H1 (cell line): Measurements from ENCODE around the gene GALNT13. TPM values are rescaled to one million over a fixed set of nuclear protein-coding genes. Genes with fewer than 3 reads are reported as not detected.
A peak's percentile ranks its signal among the peaks of the same experiment; 100 is the strongest.

ENCODE experiments used
- CTCF ChIA-PET: fragments of 300-600 bp; sonication (Branson Sonifier 250); formaldehyde crosslinking; loops from one replicate; lab custom pipeline; 2021; ENCODE audit not compliant: partially characterized antibody; lab: Charles Lee
- POLR2A ChIA-PET: fragments of 300-600 bp; sonication (Branson Sonifier 250); formaldehyde crosslinking; loops from one replicate; lab custom pipeline; 2021; ENCODE audit warnings: inconsistent platforms; ENCODE audit not compliant: partially characterized antibody; lab: Charles Lee
- DNase-seq, 2 experiments: peaks; one replicate each; pipeline versions ENCODE4 v3.0.0 to v3.0.0-alpha.2; 2010 to 2022; ENCODE audit warnings: low spot score in 2 of 2, low read depth in 1 of 2, mixed read lengths in 1 of 2
- FAIRE-seq: peaks from 2 replicates; lab custom pipeline; 2011; peaks lifted over from hg19 to GRCh38; lab: Jason Lieb, UNC
- H2AFZ ChIP-seq: 2 replicates; pipeline ENCODE4 v1.8.1; 2012; ENCODE audit warnings: low read length, inconsistent platforms
- H2AK5ac ChIP-seq: 2 replicates; pipeline ENCODE4 v1.6.1; 2013; ENCODE audit warnings: low read depth, low read length
- H2BK120ac ChIP-seq: replicated peaks from 2 replicates; pipeline ENCODE3; 2013; ENCODE audit warnings: low read depth, low read length, inconsistent platforms
- H2BK12ac ChIP-seq: 2 replicates; pipeline ENCODE4 v1.6.1; 2013; ENCODE audit warnings: low read depth, low read length
- H2BK15ac ChIP-seq: 2 replicates; pipeline ENCODE4 v1.6.1; 2013; ENCODE audit warnings: low read length
- H2BK20ac ChIP-seq: 2 replicates; pipeline ENCODE4 v1.6.1; 2013; ENCODE audit warnings: low read length
- H2BK5ac ChIP-seq: 2 replicates; pipeline ENCODE4 v1.6.1; 2013; ENCODE audit warnings: low read depth, low read length
- H3K14ac ChIP-seq: 2 replicates; pipeline ENCODE4 v1.6.1; 2013; ENCODE audit warnings: inconsistent platforms; ENCODE audit not compliant: insufficient read length
- H3K18ac ChIP-seq: 2 replicates; pipeline ENCODE4 v1.6.1; 2013; ENCODE audit warnings: low read length; ENCODE audit errors: extremely low read depth
- H3K23ac ChIP-seq: 2 replicates; pipeline ENCODE4 v1.6.1; 2013; ENCODE audit warnings: inconsistent platforms; ENCODE audit not compliant: insufficient read length
- H3K23me2 ChIP-seq: 2 replicates; pipeline ENCODE4 v1.6.1; 2013; ENCODE audit warnings: low read depth, low read length
- H3K27ac ChIP-seq: 2 replicates; pipeline ENCODE4 v1.6.1; 2011; ENCODE audit warnings: low read depth, low read length, inconsistent platforms
- H3K27me3 ChIP-seq, 4 experiments: replicated peaks in 1 of 4; 1 replicate in 1 of 4; 2 replicates in 3 of 4; pipeline versions ENCODE4 v1.6.1 to v1.8.1; 2011 to 2013; ENCODE audit warnings: low read length in 3 of 4, mild to moderate bottlenecking in 3 of 4, inconsistent platforms in 2 of 4, mixed read lengths in 2 of 4, moderate library complexity in 1 of 4; ENCODE audit not compliant: control insufficient read depth in 3 of 4, insufficient read depth in 3 of 4; ENCODE audit errors: extremely low read depth in 1 of 4
- H3K36me3 ChIP-seq, 4 experiments: 2 replicates each; pipeline versions ENCODE4 v1.6.1 to v1.8.1; 2011 to 2013; ENCODE audit warnings: mild to moderate bottlenecking in 4 of 4, low read length in 3 of 4, moderate library complexity in 2 of 4, control low read depth in 1 of 4, inconsistent platforms in 1 of 4; ENCODE audit not compliant: insufficient read depth in 4 of 4, control insufficient read depth in 2 of 4
- H3K4ac ChIP-seq: replicated peaks from 2 replicates; pipeline ENCODE3; 2013; ENCODE audit warnings: low read length, low read depth, mixed read lengths, inconsistent platforms; ENCODE audit not compliant: insufficient read length
- H3K4me1 ChIP-seq, 4 experiments: replicated peaks in 1 of 4; 1 replicate in 1 of 4; 2 replicates in 3 of 4; pipeline versions ENCODE4 v1.6.1 to v1.8.1; 2011 to 2013; ENCODE audit warnings: low read length in 3 of 4, inconsistent platforms in 2 of 4, mixed read lengths in 1 of 4; ENCODE audit not compliant: insufficient read depth in 4 of 4, control insufficient read depth in 3 of 4
- H3K4me2 ChIP-seq, 2 experiments: 2 replicates each; pipeline versions ENCODE4 v1.6.1 to v1.8.1; 2011 to 2013; ENCODE audit warnings: low read depth in 2 of 2, low read length in 2 of 2, control low read depth in 1 of 2, inconsistent platforms in 1 of 2, mild to moderate bottlenecking in 1 of 2; ENCODE audit not compliant: insufficient read depth in 1 of 2
- H3K4me3 ChIP-seq, 4 experiments: fragments of 200-600, 300-600 bp in 1 of 4; sonication (generic), shearing (Covaris generic), sonication (Bioruptor Twin) in 1 of 4; 2 replicates each; pipeline versions ENCODE4 v1.5.1 to v1.8.1; 2011 to 2016; ENCODE audit warnings: low read length in 4 of 4, low read depth in 3 of 4, control low read depth in 2 of 4, inconsistent platforms in 2 of 4, mild to moderate bottlenecking in 2 of 4, mixed read lengths in 1 of 4, moderate library complexity in 1 of 4; ENCODE audit not compliant: insufficient read depth in 2 of 4; ENCODE audit errors: extremely low read depth in 1 of 4
- H3K56ac ChIP-seq: replicated peaks from 2 replicates; pipeline ENCODE3; 2013; ENCODE audit warnings: low read depth, mild to moderate bottlenecking, mixed read lengths, low read length, inconsistent platforms; ENCODE audit not compliant: insufficient read length
- H3K79me1 ChIP-seq: 2 replicates; pipeline ENCODE4 v1.6.1; 2013; ENCODE audit warnings: low read depth, low read length, control low read depth
- H3K79me2 ChIP-seq, 2 experiments: 2 replicates each; pipeline versions ENCODE4 v1.6.1 to v1.8.1; 2012 to 2013; ENCODE audit warnings: low read length in 2 of 2, mild to moderate bottlenecking in 2 of 2, inconsistent platforms in 1 of 2; ENCODE audit not compliant: insufficient read depth in 2 of 2, control insufficient read depth in 1 of 2
- H3K9ac ChIP-seq, 4 experiments: replicated peaks in 1 of 4; 1 replicate in 1 of 4; 2 replicates in 3 of 4; pipeline versions ENCODE4 v1.6.1 to v1.8.1; 2011 to 2013; ENCODE audit warnings: low read depth in 3 of 4, low read length in 3 of 4, control low read depth in 2 of 4, mild to moderate bottlenecking in 2 of 4, moderate library complexity in 2 of 4, inconsistent platforms in 1 of 4; ENCODE audit errors: extremely low read depth in 1 of 4
- H3K9me3 ChIP-seq, 2 experiments: 2 replicates each; pipeline versions ENCODE4 v1.6.1 to v1.8.1; 2012 to 2013; ENCODE audit warnings: mild to moderate bottlenecking in 2 of 2, moderate library complexity in 2 of 2, control low read depth in 1 of 2, inconsistent platforms in 1 of 2, low read depth in 1 of 2, low read length in 1 of 2, mixed read lengths in 1 of 2; ENCODE audit not compliant: insufficient read depth in 2 of 2
- H4K20me1 ChIP-seq, 2 experiments: replicated peaks in 1 of 2; 2 replicates each; pipeline versions ENCODE3 to v1.8.1; 2011 to 2013; ENCODE audit warnings: inconsistent platforms in 2 of 2, low read length in 2 of 2, mild to moderate bottlenecking in 1 of 2; ENCODE audit not compliant: insufficient read depth in 2 of 2, control insufficient read depth in 1 of 2
- H4K5ac ChIP-seq: 2 replicates; pipeline ENCODE4 v1.6.1; 2013; ENCODE audit warnings: low read length, low read depth, mixed read lengths, inconsistent platforms; ENCODE audit not compliant: insufficient read length
- H4K8ac ChIP-seq: 2 replicates; pipeline ENCODE4 v1.8.0; 2013; ENCODE audit warnings: mild to moderate bottlenecking, moderate library complexity, low read length, inconsistent platforms; ENCODE audit not compliant: insufficient read depth; ENCODE audit errors: extremely low read depth
- H4K91ac ChIP-seq: replicated peaks from 2 replicates; pipeline ENCODE3; 2013; ENCODE audit warnings: low read length, mixed read lengths, inconsistent platforms; ENCODE audit not compliant: insufficient read length
- BRCA1 ChIP-seq: IDR thresholded peaks from 2 replicates; pipeline ENCODE4 v1.6.1; 2012; ENCODE audit warnings: low read depth, low read length, improper control_type of control experiment
- E2F6 ChIP-seq: IDR thresholded peaks from 2 replicates; pipeline ENCODE4 v1.6.1; 2012; ENCODE audit warnings: inconsistent platforms
- EP300 ChIP-seq, 2 experiments: IDR thresholded peaks; 1 replicate in 1 of 2; 2 replicates in 1 of 2; pipeline ENCODE4 v1.6.1; 2011 to 2012; ENCODE audit warnings: low read depth in 2 of 2, low read length in 2 of 2, mild to moderate bottlenecking in 2 of 2, borderline replicate concordance in 1 of 2, inconsistent platforms in 1 of 2, moderate library complexity in 1 of 2
- EZH2 ChIP-seq: fragments of 200-600 bp; sonication (generic); IDR thresholded peaks from 2 replicates; pipeline ENCODE4 v1.7.1; 2012; ENCODE audit warnings: low read depth, mild to moderate bottlenecking, moderate library complexity, low read length, inconsistent platforms; ENCODE audit not compliant: severe bottlenecking
- POLR2A ChIP-seq, 2 experiments: IDR thresholded peaks; 1 replicate in 1 of 2; 2 replicates in 1 of 2; pipeline ENCODE4 v1.6.1; 2011; ENCODE audit warnings: low read depth in 2 of 2, low read length in 2 of 2, mild to moderate bottlenecking in 2 of 2; ENCODE audit errors: control extremely low read depth in 1 of 2
- SP4 ChIP-seq: IDR thresholded peaks from 2 replicates; pipeline ENCODE4 v1.6.1; 2012; ENCODE audit warnings: low read length, inconsistent platforms
- SUZ12 ChIP-seq: fragments of 200-600 bp; sonication (generic); IDR thresholded peaks from 2 replicates; pipeline ENCODE4 v1.6.1; 2012; ENCODE audit warnings: mild to moderate bottlenecking, inconsistent platforms, low read length, moderate library complexity, mixed read lengths
- WGBS, 2 experiments: shearing (Covaris generic) in 1 of 2; methylation state at CpG; one replicate each; pipeline versions ENCODE4 v1.1.6 to v1.1.7; 2013 to 2015; ENCODE audit warnings: low lambda C conversion rate in 2 of 2, mixed read lengths in 2 of 2, inconsistent platforms in 1 of 2, low coverage in 1 of 2, missing lambda C conversion rate in 1 of 2; ENCODE audit not compliant: insufficient replicate concordance in 2 of 2, insufficient coverage in 1 of 2, insufficient read length in 1 of 2; ENCODE audit errors: extremely low coverage in 1 of 2, missing lambda C conversion rate in 1 of 2; 5-methylcytosine and 5-hydroxymethylcytosine counted together
- polyA plus RNA-seq, 7 experiments: library from polyadenylated mRNA; depleted of rRNA in 3 of 7; stranded (reverse) in 5 of 7; unstranded in 2 of 7; fragments of >200 nt in 5 of 7; fragments of 200-250 nt in 2 of 7; gene quantifications; 1 replicate in 5 of 7; 2 replicates in 1 of 7; 4 replicates in 1 of 7; pipeline versions ENCODE4 v1.2.1 to v1.2.3, GENCODE V29; 2011 to 2013; ENCODE audit warnings: missing spikeins in 2 of 7, mixed read lengths in 2 of 7
- total RNA-seq: library from RNA; stranded (reverse); fragmentation: NEBNext Ultra II Directional; extraction: Animal tissue kit (Norgen Biotek cat#: 25700); gene quantifications from 2 replicates; pipeline ENCODE4 v1.2.1, GENCODE V29; 2021

The GALNT13 gene
- total and polyA plus RNA-seq, 2 of the 8 experiments (the other 6 are each of a cell fraction or from before 2014, with no cell fraction given) = 3.2 to 9.6 TPM

GRCh38 chr2:154400563-154401290 is 529.0 kb downstream of the GALNT13 start:
- peak overlapping the region in 1 of 2 experiments; percentile 30; a peak in 1 of 4 replicates for H3K4me2 ChIP-seq
- H3K27ac ChIP-seq = no peak overlapping the region
- CTCF ChIA-PET = interaction anchor here (0.8 to 2.5 kb wide), 7 partner anchors 13 to 911 kb away, joined by 3 to 13 read pairs (median 3); no protein-coding TSS in a partner anchor

More at GRCh38 chr2:154400563-154401290, 529.0 kb downstream of the GALNT13 start:
- H3K14ac ChIP-seq = no peak overlapping the region
- no peaks in the 10 kb centered on the region for H3K9me3 ChIP-seq
- no peaks in the 10 kb centered on the region for H3K23me2 ChIP-seq
- no peak overlapping the region for H2AFZ ChIP-seq
- no peaks in the 10 kb centered on the region for H3K79me2 ChIP-seq
- no peaks in the 10 kb centered on the region for H3K36me3 ChIP-seq
- peaks cover 0 to 6% (median 2%) of the 10 kb centered on the region in 4 experiments; a peak in 4 of 7 replicates for H3K4me1 ChIP-seq
- H2AK5ac ChIP-seq = no peak overlapping the region
- no peak overlapping the region for H2BK12ac ChIP-seq
- TF ChIP-seq POLR2A (IDR thresholded peaks at IDR 0.05; ENCODE audit: control extremely low read depth in 1 of 2, low read depth in 2 of 2, low read length in 2 of 2) (no peak), EZH2 (no peak), BRCA1 (no peak), EP300 (IDR thresholded peaks at IDR 0.05; ENCODE audit: borderline replicate concordance in 1 of 2, low read depth in 2 of 2, low read length in 2 of 2) (no peak), SP4 (no peak), SUZ12 (no peak), E2F6 (no peak)
- H3K23ac ChIP-seq = no peak overlapping the region
- POLR2A ChIA-PET = no interaction called here
- H2BK120ac ChIP-seq = no peak overlapping the region
- H2BK5ac ChIP-seq = no peak overlapping the region
- H3K4ac ChIP-seq = no peak overlapping the region
- WGBS, 2 experiments = 48% methylated on average over 4 of the region's 4 CpGs; no CpG with 5 or more reads in 1 of the 2 experiments
- FAIRE-seq (peak; percentile 28), DNase-seq (no peak)
- no peak overlapping the region for H2BK15ac ChIP-seq
- no peaks in the 10 kb centered on the region for H4K20me1 ChIP-seq
- H4K8ac ChIP-seq = no peak overlapping the region
- H4K5ac ChIP-seq = no peak overlapping the region
- no peak overlapping the region for H3K9ac ChIP-seq
- H3K18ac ChIP-seq = no peak overlapping the region
- no peak overlapping the region for H4K91ac ChIP-seq
- no peaks in the 10 kb centered on the region for H3K27me3 ChIP-seq
- H3K4me3 ChIP-seq = peak overlapping the region in 1 of 4 experiments; percentile 5; a peak in 1 of 8 replicates
- H3K56ac ChIP-seq = no peak overlapping the region
- H2BK20ac ChIP-seq = no peak overlapping the region
- no peaks in the 10 kb centered on the region for H3K79me1 ChIP-seq
